ENCODE data around the gene SEMA4G.

SEMA4G gene

DNA sequence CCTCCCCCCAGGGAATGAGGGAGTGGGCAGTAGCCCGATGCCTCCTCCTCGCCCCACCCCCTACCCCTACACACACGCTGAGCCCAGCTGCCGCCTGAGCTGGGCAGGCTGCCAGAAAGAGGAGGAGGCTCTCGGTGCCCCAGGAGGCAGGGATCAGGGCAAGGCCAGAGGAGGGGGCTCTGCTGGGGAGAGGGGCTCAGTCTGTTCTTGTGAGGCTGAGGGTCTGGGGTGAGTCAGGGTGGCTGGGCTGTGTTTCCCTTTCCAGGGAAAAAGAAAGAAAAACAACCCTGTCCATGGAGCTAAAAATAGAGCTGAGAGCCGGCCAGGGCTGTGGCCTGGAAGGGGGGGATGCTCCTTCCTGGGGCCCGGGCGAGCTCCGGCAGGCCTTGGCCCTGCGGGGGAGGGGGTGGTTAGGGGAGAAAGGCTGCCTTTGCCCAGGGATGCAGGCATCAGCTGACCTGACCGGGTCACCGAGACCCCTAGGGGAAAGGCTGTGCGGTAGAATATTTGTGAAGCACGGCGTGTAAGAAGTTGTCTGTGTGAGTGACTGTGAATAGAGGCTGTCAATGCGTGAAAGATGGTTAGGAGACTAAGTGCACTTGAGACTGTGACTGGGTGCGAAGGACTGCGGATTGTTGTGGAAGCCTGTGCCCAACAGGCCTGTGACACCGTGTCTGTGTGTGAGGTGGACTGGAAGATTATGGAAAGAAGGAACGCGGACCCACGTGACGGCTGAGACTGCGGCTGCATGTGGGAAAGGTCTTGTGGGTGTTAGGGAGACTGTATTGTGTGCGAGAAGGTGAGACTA lies 29.1 kb downstream of the SEMA4G start:
- peak overlapping the region; percentile 96 for H3K27ac ChIP-seq
- no peak for TF ChIP-seq ZFX (IDR thresholded peaks at IDR 0.05; ENCODE audit: borderline replicate concordance)
- TF ChIP-seq, protein P1, sequence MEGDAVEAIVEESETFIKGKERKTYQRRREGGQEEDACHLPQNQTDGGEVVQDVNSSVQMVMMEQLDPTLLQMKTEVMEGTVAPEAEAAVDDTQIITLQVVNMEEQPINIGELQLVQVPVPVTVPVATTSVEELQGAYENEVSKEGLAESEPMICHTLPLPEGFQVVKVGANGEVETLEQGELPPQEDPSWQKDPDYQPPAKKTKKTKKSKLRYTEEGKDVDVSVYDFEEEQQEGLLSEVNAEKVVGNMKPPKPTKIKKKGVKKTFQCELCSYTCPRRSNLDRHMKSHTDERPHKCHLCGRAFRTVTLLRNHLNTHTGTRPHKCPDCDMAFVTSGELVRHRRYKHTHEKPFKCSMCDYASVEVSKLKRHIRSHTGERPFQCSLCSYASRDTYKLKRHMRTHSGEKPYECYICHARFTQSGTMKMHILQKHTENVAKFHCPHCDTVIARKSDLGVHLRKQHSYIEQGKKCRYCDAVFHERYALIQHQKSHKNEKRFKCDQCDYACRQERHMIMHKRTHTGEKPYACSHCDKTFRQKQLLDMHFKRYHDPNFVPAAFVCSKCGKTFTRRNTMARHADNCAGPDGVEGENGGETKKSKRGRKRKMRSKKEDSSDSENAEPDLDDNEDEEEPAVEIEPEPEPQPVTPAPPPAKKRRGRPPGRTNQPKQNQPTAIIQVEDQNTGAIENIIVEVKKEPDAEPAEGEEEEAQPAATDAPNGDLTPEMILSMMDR (IDR thresholded peaks at IDR 0.05), result no peak

DNA sequence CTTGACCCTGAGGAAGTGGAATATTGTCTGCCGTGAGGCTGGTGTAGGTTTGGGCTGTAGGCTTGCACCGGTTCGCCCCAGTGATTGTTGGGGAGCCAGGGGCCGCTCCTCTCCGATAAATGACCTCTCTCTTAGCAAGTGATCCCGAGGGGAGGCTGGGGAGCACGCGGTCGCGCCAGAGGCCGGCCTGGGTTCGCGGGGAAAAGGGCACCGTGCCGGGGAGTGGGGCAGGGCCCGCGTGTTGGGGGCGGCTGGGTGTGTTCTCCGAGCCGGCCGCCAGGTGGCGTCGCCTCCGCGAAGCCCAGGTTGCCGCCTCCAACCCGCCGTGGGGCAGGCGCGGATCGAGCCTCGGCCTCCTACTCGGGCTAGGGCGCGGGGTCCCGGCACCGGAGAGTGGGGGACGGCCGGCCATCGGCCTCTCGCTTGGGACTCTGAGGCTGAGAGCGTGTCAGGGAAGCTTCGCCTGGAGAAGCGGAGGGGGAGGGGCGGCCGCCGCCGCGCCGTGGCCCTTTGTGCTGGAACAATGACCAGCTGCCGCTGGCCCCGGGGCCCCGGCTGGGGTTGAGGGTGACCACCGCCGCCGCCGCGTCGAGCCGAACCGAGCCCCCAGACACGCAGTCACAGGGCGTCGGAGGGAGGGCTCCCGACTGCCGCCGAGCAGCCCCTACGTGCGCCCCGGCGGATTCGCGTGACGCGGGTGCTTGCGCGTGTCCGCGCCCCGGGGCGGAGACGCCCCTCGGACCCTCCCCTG lies 29.9 kb downstream of the SEMA4G start:
- no peak for TF ChIP-seq ZFX (IDR thresholded peaks at IDR 0.05; ENCODE audit: borderline replicate concordance)
- TF ChIP-seq, protein P1 (IDR thresholded peaks at IDR 0.05), result peak; percentile 95
- H3K27ac ChIP-seq, result peak overlapping the region; percentile 96

DNA sequence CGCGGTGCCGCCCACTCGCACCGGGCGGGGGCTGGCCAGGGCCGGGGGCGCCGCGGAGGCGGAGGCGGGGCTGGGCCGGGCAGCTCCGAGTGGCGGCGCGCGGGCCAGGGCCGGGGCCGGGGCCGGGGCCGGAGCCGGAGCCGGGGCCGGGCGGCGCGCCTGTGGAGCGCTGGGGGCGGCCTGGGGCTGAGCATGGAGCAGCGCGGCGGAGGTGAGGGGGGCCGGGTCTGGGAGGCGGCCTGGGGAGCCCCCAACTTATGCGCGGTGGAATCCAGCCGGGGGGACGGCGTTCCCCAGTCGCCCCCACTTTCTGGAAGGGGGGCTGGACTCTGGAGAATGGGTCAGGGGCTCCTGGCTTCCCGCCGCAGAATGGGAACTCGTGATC lies 30.4 kb downstream of the SEMA4G start, which contains the start of gene LZTS2:
Gene LZTS2, plus strand, starts transcription at position 67 of the 385 bp plus-strand sequence. CDS start 2,731 bp downstream, outside the sequence.
- peak within 1 kb of the TSS; percentile 96 for H3K27ac ChIP-seq
- TF ChIP-seq, protein P1 (IDR thresholded peaks at IDR 0.05), result no peak
- no peak for TF ChIP-seq ZFX (IDR thresholded peaks at IDR 0.05; ENCODE audit: borderline replicate concordance)

DNA sequence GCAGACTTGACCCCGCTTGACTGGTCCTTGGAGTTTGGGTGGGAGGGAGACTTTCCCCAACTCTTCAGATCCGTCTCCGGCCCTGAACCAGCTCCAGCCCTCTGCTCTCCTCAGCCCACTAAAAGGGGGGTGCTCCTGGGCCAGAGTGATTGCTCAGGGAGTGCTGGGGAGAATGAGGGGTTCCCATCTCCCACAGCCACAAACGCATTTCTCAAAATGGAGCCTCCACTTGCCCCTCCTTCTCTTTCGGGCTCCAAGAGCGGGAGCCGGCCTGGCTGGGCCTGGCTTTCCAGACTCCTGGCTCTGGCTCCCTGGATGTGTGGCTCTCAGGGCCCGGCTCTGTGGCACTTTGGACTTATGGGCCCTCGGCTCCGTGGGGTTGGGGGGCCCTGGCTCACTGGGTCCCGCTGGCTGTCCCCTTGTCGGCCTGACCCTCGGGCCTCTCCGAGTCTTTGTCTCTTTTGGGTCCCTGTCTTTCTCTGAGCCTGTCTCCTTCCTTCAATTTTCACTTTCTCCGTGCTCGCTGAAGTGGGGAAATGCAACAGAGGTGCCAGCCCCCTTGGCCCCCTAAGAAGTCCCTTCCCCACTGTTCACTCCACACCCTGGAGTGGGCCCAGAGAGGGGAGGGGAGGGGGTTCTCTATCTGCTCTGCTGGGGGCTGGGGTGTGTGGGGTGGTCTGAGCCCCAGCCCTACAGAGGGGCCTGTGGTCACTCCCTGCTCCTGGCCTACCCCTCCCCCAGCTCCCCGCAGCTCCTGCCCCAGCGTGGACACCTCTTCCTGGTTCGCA lies 31.0 kb downstream of the SEMA4G start:
- peak overlapping the region; percentile 96 for H3K27ac ChIP-seq
- TF ChIP-seq, protein P1 (IDR thresholded peaks at IDR 0.05), result no peak
- TF ChIP-seq ZFX (IDR thresholded peaks at IDR 0.05; ENCODE audit: borderline replicate concordance), result no peak

DNA sequence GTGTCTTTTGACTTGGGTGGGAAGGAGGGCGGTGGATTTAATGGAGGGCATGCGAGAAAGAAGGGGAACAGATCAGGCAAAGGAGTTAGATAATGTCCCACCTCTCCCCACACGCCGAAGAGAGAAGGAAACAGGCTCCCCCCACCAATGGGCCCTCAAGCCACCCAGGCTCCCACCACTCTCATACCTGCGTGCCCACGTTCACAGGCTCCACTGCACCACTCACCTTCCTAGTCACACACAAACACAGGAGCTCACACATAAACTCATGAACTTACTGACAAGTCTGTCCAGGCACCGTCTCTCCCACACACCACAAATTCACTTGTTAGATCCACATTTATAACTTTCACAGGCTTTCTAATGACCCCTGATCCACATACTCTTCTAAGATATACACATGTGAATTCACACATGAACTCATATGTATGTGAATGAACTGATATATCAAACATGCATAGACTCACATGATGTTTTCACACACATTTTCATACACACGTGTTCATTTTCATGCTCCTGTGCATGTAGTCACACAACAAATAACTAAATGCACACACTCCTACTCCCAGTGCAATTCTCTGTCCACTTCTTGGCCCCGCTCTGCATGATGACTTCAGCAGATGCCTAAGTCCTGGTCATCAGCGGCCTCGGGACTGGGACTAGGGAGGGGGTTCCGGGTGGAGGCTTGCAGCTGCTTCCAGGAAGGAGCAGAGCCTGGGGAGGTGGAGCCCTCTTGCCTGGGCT lies 31.8 kb downstream of the SEMA4G start:
- TF ChIP-seq ZFX (IDR thresholded peaks at IDR 0.05; ENCODE audit: borderline replicate concordance), result no peak
- TF ChIP-seq, protein P1 (IDR thresholded peaks at IDR 0.05), result no peak
- H3K27ac ChIP-seq, result peak overlapping the region; percentile 96

DNA sequence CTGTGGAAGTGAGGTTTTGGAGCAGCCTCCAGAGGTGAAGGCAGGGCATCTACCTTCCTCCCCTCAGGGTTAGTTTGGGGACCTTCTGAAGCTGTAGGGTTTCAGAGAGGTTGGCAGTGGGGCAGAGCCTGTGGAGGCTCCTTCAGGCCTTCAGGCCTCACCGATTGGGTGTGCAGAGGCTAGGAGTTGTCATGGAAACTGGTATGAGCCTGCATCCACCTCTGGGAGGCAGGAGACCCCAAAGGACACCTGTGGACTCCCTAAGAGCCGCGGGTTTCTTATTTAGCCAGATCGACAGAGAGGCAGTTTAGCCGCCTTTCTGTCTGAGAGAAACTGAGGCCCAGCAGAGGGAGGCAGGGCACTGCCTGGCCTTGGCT lies 32.3 kb downstream of the SEMA4G start:
- TF ChIP-seq, protein P1 (IDR thresholded peaks at IDR 0.05), result no peak
- no peak for TF ChIP-seq ZFX (IDR thresholded peaks at IDR 0.05; ENCODE audit: borderline replicate concordance)
- peak overlapping the region; percentile 96; the same call in 1 of the 2 replicates for H3K27ac ChIP-seq

Data from 22Rv1 (cell line).